GM12878 (cell line): ENCODE results near the gene STEAP1. TPM values are rescaled to one million over a fixed set of nuclear protein-coding genes. Genes with fewer than 3 reads are reported as not detected.
"Not testable (repeated sequence)": the region's sequence is repeated elsewhere in the genome, so short reads cannot be mapped to it uniquely, and the experiment has no call there.

Experiments used
- ATAC-seq: fragments of 200-7000 bp; cut with Tn5 transposase; 3 replicates; pipeline ENCODE4 v1.9.1; 2020; ENCODE audit warnings: mild to moderate bottlenecking, moderate library complexity
- BruUV-seq: library from RNA; stranded (reverse); fragments of 400-500 nt; replicated peaks from 2 replicates; lab custom pipeline; 2021; lab: Mats Ljungman, UMichigan
- CTCF ChIA-PET: fragments of 300-600 bp; sonication (Branson Sonifier 250); formaldehyde crosslinking; extraction: SDS; loops from one replicate; lab custom pipeline; 2021; ENCODE audit warnings: inconsistent platforms; lab: Yijun Ruan, JAX
- POLR2A ChIA-PET: fragments of 350-600 bp; formaldehyde crosslinking; extraction: SDS; loops from one replicate; lab custom pipeline; 2021; ENCODE audit warnings: inconsistent platforms; lab: Charles Lee
- RAD21 ChIA-PET: fragments of 300-600 bp; sonication (Branson Sonifier 250); formaldehyde crosslinking; loops from one replicate; lab custom pipeline; 2023; ENCODE audit warnings: antibody characterized with exemption; ENCODE audit not compliant: unreplicated experiment; lab: Charles Lee
- SMC1A ChIA-PET: fragments of 300-600 bp; sonication (Branson Sonifier 250); formaldehyde crosslinking; loops from one replicate; lab custom pipeline; 2023; ENCODE audit not compliant: unreplicated experiment, uncharacterized antibody; lab: Charles Lee
- DNase-seq: peaks from one replicate; pipeline ENCODE4 v3.0.0-alpha.2; 2011; ENCODE audit warnings: low read depth, low spot score
- FAIRE-seq: peaks from 3 replicates; lab custom pipeline; 2011; peaks lifted over from hg19 to GRCh38; lab: Jason Lieb, UNC
- H2AFZ ChIP-seq: 2 replicates; pipeline ENCODE4 v1.6.0; 2011; ENCODE audit warnings: low read depth, low read length, control low read depth; ENCODE audit not compliant: control insufficient read depth
- H3K27ac ChIP-seq: 2 replicates; pipeline ENCODE4 v1.5.1; 2011; ENCODE audit warnings: control low read depth; ENCODE audit not compliant: control insufficient read depth, insufficient read depth
- H3K27me3 ChIP-seq, 2 experiments: replicated peaks in 1 of 2; 2 replicates each; pipeline versions ENCODE4 v1.6.0 to v1.6.1; 2011; ENCODE audit warnings: low read length in 1 of 2; ENCODE audit not compliant: control insufficient read depth in 2 of 2, insufficient read depth in 2 of 2
- H3K36me3 ChIP-seq, 2 experiments: 2 replicates each; pipeline ENCODE4 v1.5.1; 2011; ENCODE audit warnings: low read length in 1 of 2; ENCODE audit not compliant: control insufficient read depth in 2 of 2, insufficient read depth in 2 of 2
- H3K4me1 ChIP-seq: 2 replicates; pipeline ENCODE4 v1.6.1; 2011; ENCODE audit warnings: mild to moderate bottlenecking, low read length, moderate library complexity, mixed read lengths; ENCODE audit not compliant: control insufficient read depth, insufficient read depth
- H3K4me2 ChIP-seq: 2 replicates; pipeline ENCODE4 v1.6.0; 2011; ENCODE audit warnings: control low read depth; ENCODE audit not compliant: control insufficient read depth, insufficient read depth
- H3K4me3 ChIP-seq: fragments of 200-600 bp; sonication (generic); 2 replicates; pipeline ENCODE4 v1.5.1; 2016
- H3K79me2 ChIP-seq: 2 replicates; pipeline ENCODE4 v1.6.0; 2011; ENCODE audit warnings: low read length; ENCODE audit not compliant: control insufficient read depth, insufficient read depth
- H3K9ac ChIP-seq: 2 replicates; pipeline ENCODE4 v1.8.0; 2011; ENCODE audit warnings: low read length, control low read depth, mixed read lengths; ENCODE audit not compliant: control insufficient read depth, insufficient read depth
- H3K9me3 ChIP-seq: replicated peaks from 3 replicates; pipeline ENCODE4 v1.5.1; 2011; ENCODE audit warnings: mild to moderate bottlenecking, low read length; ENCODE audit not compliant: control insufficient read depth, insufficient read depth
- H4K20me1 ChIP-seq: 2 replicates; pipeline ENCODE4 v1.6.0; 2011; ENCODE audit not compliant: control insufficient read depth, insufficient read depth
- ATF7 ChIP-seq: fragments of 450-650 bp; IDR thresholded peaks from 2 replicates; pipeline ENCODE4 v1.6.1; 2016; ENCODE audit warnings: low read depth, mild to moderate bottlenecking
- EED ChIP-seq: sonication (generic); IDR thresholded peaks from 2 replicates; pipeline ENCODE4 v1.6.1; 2016; ENCODE audit warnings: antibody characterized with exemption, low read depth
- IKZF1 ChIP-seq: fragments of 450-650 bp; conservative IDR thresholded peaks from 2 replicates; pipeline ENCODE4 v1.6.1; 2017; ENCODE audit warnings: antibody characterized with exemption, mild to moderate bottlenecking
- IKZF2 ChIP-seq, 2 experiments: fragments of 450-650 bp; IDR thresholded peaks; 2 replicates each; pipeline ENCODE4 v1.6.1; 2017; ENCODE audit warnings: mild to moderate bottlenecking in 2 of 2, moderate library complexity in 2 of 2
- MYB ChIP-seq: fragments of 150-350 bp; IDR thresholded peaks from 2 replicates; pipeline ENCODE4 v1.6.1; 2014; ENCODE audit warnings: mild to moderate bottlenecking, low read depth, low read length, borderline replicate concordance
- NR2F1 ChIP-seq: fragments of 450-650 bp; conservative IDR thresholded peaks from 2 replicates; pipeline ENCODE4 v1.6.1; 2017; ENCODE audit warnings: mild to moderate bottlenecking
- PRDM15 ChIP-seq: fragments of 450-650 bp; formaldehyde crosslinking; IDR thresholded peaks from 2 replicates; pipeline ENCODE4 v1.4.0; 2020; ENCODE audit warnings: mild to moderate bottlenecking, moderate library complexity
- WGBS: methylation state at CpG from one replicate; pipeline ENCODE4 v1.1.6; 2016; ENCODE audit warnings: low lambda C conversion rate; ENCODE audit not compliant: insufficient replicate concordance, insufficient coverage; ENCODE audit errors: missing lambda C conversion rate; 5-methylcytosine and 5-hydroxymethylcytosine counted together
- in situ Hi-C: fragments of 300-500 bp; cut with MboI; formaldehyde crosslinking; loops from 9 replicates; pipeline ENCODE4 v1.14.3; 2018; ENCODE audit warnings: mixed read lengths
- intact Hi-C: fragments of 100-400 bp; cut with micrococcal nuclease; formaldehyde crosslinking; loops from one replicate; pipeline ENCODE4 v1.14.2; 2022; ENCODE audit not compliant: unreplicated experiment
- polyA plus RNA-seq, 11 experiments: library from polyadenylated mRNA; depleted of rRNA in 4 of 11; unstranded in 6 of 11; stranded (reverse) in 5 of 11; fragments of >200 nt; fragmentation: Nextera tagmentation in 4 of 11; fragmentation: Illumina TruSeq in 1 of 11; extraction: Ambion mirVana in 4 of 11; extraction: Trizol in 1 of 11; gene quantifications; 1 replicate in 1 of 11; 2 replicates in 10 of 11; pipeline versions ENCODE4 v1.2.1 to v1.2.3, GENCODE V29; 2011 to 2016; ENCODE audit warnings: inconsistent platforms in 2 of 11, missing spikeins in 2 of 11, low read depth in 1 of 11
- total RNA-seq, 4 experiments: library from RNA; depleted of rRNA in 3 of 4; stranded (reverse); fragments of >200 nt in 3 of 4; fragmentation: Illumina TruSeq in 1 of 4; extraction: Trizol in 1 of 4; gene quantifications; 2 replicates each; pipeline versions ENCODE4 v1.2.1 to v1.2.3, GENCODE V29; 2013 to 2021

The STEAP1 gene
- total and polyA plus RNA-seq, 10 of the 15 experiments (the other 5 are each of a cell fraction or from before 2014, with no cell fraction given), result 2.1 to 44.6 (median 4.6) TPM

GRCh38 chr7:90181485-90181884 is 27.2 kb downstream of the STEAP1 start:
- ATAC-seq (no peak), FAIRE-seq (no peak)
- no peaks in the 10 kb centered on the region for H3K79me2 ChIP-seq
- intact Hi-C loops, result no loop called here
- ChIA-PET RAD21 (interaction anchor here (2.0 kb wide), 1 partner anchor 30 kb away, joined by 9 read pairs; the partner anchor contains the start of gene STEAP2), POLR2A (no interaction called here), SMC1A (interaction anchor here (0.9 to 5.1 kb wide), 2 partner anchors 12 to 62 kb away, joined by 3 to 33 read pairs; partner anchors contain the start of gene CFAP69), CTCF (no interaction called here)
- H4K20me1 ChIP-seq, result no peaks in the 10 kb centered on the region
- H3K36me3 ChIP-seq, result no peaks in the 10 kb centered on the region
- H3K9ac ChIP-seq, result no peak overlapping the region
- H3K4me1 ChIP-seq, result peaks cover 23% of the 10 kb centered on the region
- TF ChIP-seq PRDM15 (no peak), IKZF1 (peak; percentile 67), IKZF2 (IDR thresholded peaks at IDR 0.05) (peak; percentile 41 to 42; a peak in 2 of 4 replicates), EED (peak; percentile 44; the same call in 1 of the 2 replicates), ATF7 (no peak), MYB (no peak), NR2F1 (no peak)
- TF ChIP-seq, all 136 proteins: peak for 3
- in situ Hi-C loops, result no loop called here
- Histone ChIP-seq H3K27ac (no peak overlapping the region), H3K27me3 (no peaks in the 10 kb centered on the region), H3K9me3 (peaks cover 3% of the 10 kb centered on the region; the same call in 2 of the 3 replicates), H3K4me2 (no peak overlapping the region), H3K4me3 (no peak overlapping the region), H2AFZ (no peak overlapping the region)
- BruUV-seq, result no TSS peak
- no peak for DNase-seq

- FAIRE-seq, BruUV-seq, H3K27me3 ChIP-seq, H3K9ac ChIP-seq, H3K9me3 ChIP-seq, H3K36me3 ChIP-seq, ATAC-seq, H4K20me1 ChIP-seq, intact Hi-C loops, H3K79me2 ChIP-seq, H3K4me1 ChIP-seq, DNase-seq, H3K27ac ChIP-seq, H3K4me3 ChIP-seq, in situ Hi-C loops, H2AFZ ChIP-seq, H3K4me2 ChIP-seq: not testable (repeated sequence)
- ChIA-PET CTCF (interaction anchor here (0.8 to 1.6 kb wide), 3 partner anchors 8 to 24 kb away, joined by 3 to 5 read pairs (median 3); no protein-coding TSS in a partner anchor), RAD21 (interaction anchor here (0.8 to 4.3 kb wide), 3 partner anchors 8 to 65 kb away, joined by 3 to 18 read pairs (median 3); no protein-coding TSS in a partner anchor), POLR2A (interaction anchor here (0.7 to 1.4 kb wide), 2 partner anchors 8 to 74 kb away, joined by 3 to 6 read pairs; no protein-coding TSS in a partner anchor), SMC1A (interaction anchor here (0.9 to 5.9 kb wide), 9 partner anchors 11 to 65 kb away, joined by 3 to 58 read pairs (median 17); partner anchors contain the start of gene STEAP2)
- WGBS, result 52% methylated on average over 4 of the region's 4 CpGs
Observed at GRCh38 chr7:90186290-90186689, 32.0 kb downstream of the STEAP1 start.
